HepG2 (cell line): ENCODE data around the gene BABAM1. TPM values are rescaled to one million over a fixed set of nuclear protein-coding genes. Genes with fewer than 3 reads are reported as not detected.

Source experiments
- CBFB ChIP-seq: sonication (generic); formaldehyde crosslinking; IDR thresholded peaks from 2 replicates; pipeline ENCODE4 v1.4.0; 2020; ENCODE audit warnings: missing genetic modification reagents
- EHMT2 ChIP-seq: fragments of 200-600 bp; sonication (generic); IDR thresholded peaks from 2 replicates; pipeline ENCODE4 v1.7.0; 2017; ENCODE audit warnings: antibody characterized with exemption, low read depth, low read length, borderline replicate concordance
- ETV6 ChIP-seq: sonication (generic); formaldehyde crosslinking; conservative IDR thresholded peaks from 2 replicates; pipeline ENCODE4 v1.4.0; 2020; ENCODE audit warnings: missing genetic modification reagents
- MBD4 ChIP-seq: IDR thresholded peaks from 2 replicates; pipeline ENCODE4 v1.6.1; 2012; ENCODE audit warnings: low read length, inconsistent platforms, borderline replicate concordance
- MTA1 ChIP-seq: sonication (generic); formaldehyde crosslinking; IDR thresholded peaks from 2 replicates; pipeline ENCODE4 v1.4.0; 2020; ENCODE audit warnings: missing genetic modification reagents, mild to moderate bottlenecking, borderline replicate concordance
- NKX3-1 ChIP-seq: sonication (generic); formaldehyde crosslinking; IDR thresholded peaks from 2 replicates; pipeline ENCODE4 v1.5.0; 2020; ENCODE audit warnings: missing genetic modification reagents
- RAD21 ChIP-seq: fragments of 450-650 bp; formaldehyde crosslinking; IDR thresholded peaks from 2 replicates; pipeline ENCODE4 v1.5.0; 2020; ENCODE audit warnings: mild to moderate bottlenecking
- RBFOX2 ChIP-seq: fragments of 200-400 bp; formaldehyde crosslinking; IDR thresholded peaks from 2 replicates; pipeline ENCODE4 v1.6.1; 2017; ENCODE audit warnings: low read depth, mild to moderate bottlenecking, low read length
- RELA ChIP-seq: sonication (generic); formaldehyde crosslinking; IDR thresholded peaks from 2 replicates; pipeline ENCODE4 v1.4.0; 2020; ENCODE audit warnings: missing genetic modification reagents
- REPIN1 ChIP-seq: sonication (generic); formaldehyde crosslinking; IDR thresholded peaks from 2 replicates; pipeline ENCODE4 v1.8.0; 2022; ENCODE audit warnings: missing genetic modification reagents, low read depth, mild to moderate bottlenecking, borderline replicate concordance
- ZFY ChIP-seq: sonication (generic); formaldehyde crosslinking; IDR thresholded peaks from 2 replicates; pipeline ENCODE4 v1.4.0; 2020; ENCODE audit warnings: missing genetic modification reagents
- ZMYM2 ChIP-seq: sonication (generic); formaldehyde crosslinking; IDR thresholded peaks from 2 replicates; pipeline ENCODE4 v1.8.0; 2022; ENCODE audit warnings: mild to moderate bottlenecking, missing genetic modification reagents
- ZNF20 ChIP-seq: sonication (generic); formaldehyde crosslinking; IDR thresholded peaks from 2 replicates; pipeline ENCODE4 v1.4.0; 2020; ENCODE audit warnings: mild to moderate bottlenecking, moderate library complexity, missing genetic modification reagents
- ZNF383 ChIP-seq: sonication (generic); formaldehyde crosslinking; IDR thresholded peaks from 2 replicates; pipeline ENCODE4 v1.4.0; 2020; ENCODE audit warnings: missing genetic modification reagents, mild to moderate bottlenecking, borderline replicate concordance
- ZNF660 ChIP-seq: sonication (generic); formaldehyde crosslinking; IDR thresholded peaks from 2 replicates; pipeline ENCODE4 v1.5.1; 2020; ENCODE audit warnings: mild to moderate bottlenecking, low read depth, missing genetic modification reagents, borderline replicate concordance
- ZNF709 ChIP-seq: sonication (generic); formaldehyde crosslinking; IDR thresholded peaks from 2 replicates; pipeline ENCODE4 v1.5.0; 2020; ENCODE audit warnings: mild to moderate bottlenecking, missing genetic modification reagents
- ZNF777 ChIP-seq: sonication (generic); formaldehyde crosslinking; IDR thresholded peaks from 2 replicates; pipeline ENCODE4 v1.4.0; 2020; ENCODE audit warnings: missing genetic modification reagents
- polyA plus RNA-seq, 8 experiments: library from polyadenylated mRNA; depleted of rRNA in 3 of 8; stranded (reverse) in 7 of 8; unstranded in 1 of 8; fragments of >200 nt; fragmentation: Illumina TruSeq in 4 of 8; extraction: Trizol in 4 of 8; gene quantifications; 2 replicates each; pipeline versions ENCODE4 v1.2.1 to v1.2.3, GENCODE V29; 2011 to 2016; ENCODE audit warnings: low read depth in 4 of 8, missing spikeins in 1 of 8, mixed read lengths in 1 of 8; ENCODE audit not compliant: insufficient read depth in 1 of 8
- total RNA-seq, 5 experiments: library from RNA; depleted of rRNA; stranded (reverse); fragments of >200 nt; fragmentation: Illumina TruSeq; extraction: Trizol; gene quantifications; 2 replicates each; pipeline ENCODE4 v1.2.3, GENCODE V29; 2016; ENCODE audit warnings: low read depth in 1 of 5
- TF ChIP-seq, protein P1 (sequence below): sonication (generic); formaldehyde crosslinking; IDR thresholded peaks from 2 replicates; pipeline ENCODE4 v1.5.0; 2020; ENCODE audit warnings: mild to moderate bottlenecking, missing genetic modification reagents, borderline replicate concordance
- TF ChIP-seq, protein P2 (sequence below): sonication (generic); formaldehyde crosslinking; conservative IDR thresholded peaks from 2 replicates; pipeline ENCODE4 v1.8.1; 2023; ENCODE audit warnings: missing genetic modification reagents
- TF ChIP-seq, protein P3 (sequence below): fragments of 450-650 bp; IDR thresholded peaks from 2 replicates; pipeline ENCODE4 v1.6.1; 2017

Gene BABAM1
- total and polyA plus RNA-seq, 2 of the 13 experiments (the other 11 are each of a cell fraction or from before 2014, with no cell fraction given) = 70.0 to 82.0 TPM

DNA sequence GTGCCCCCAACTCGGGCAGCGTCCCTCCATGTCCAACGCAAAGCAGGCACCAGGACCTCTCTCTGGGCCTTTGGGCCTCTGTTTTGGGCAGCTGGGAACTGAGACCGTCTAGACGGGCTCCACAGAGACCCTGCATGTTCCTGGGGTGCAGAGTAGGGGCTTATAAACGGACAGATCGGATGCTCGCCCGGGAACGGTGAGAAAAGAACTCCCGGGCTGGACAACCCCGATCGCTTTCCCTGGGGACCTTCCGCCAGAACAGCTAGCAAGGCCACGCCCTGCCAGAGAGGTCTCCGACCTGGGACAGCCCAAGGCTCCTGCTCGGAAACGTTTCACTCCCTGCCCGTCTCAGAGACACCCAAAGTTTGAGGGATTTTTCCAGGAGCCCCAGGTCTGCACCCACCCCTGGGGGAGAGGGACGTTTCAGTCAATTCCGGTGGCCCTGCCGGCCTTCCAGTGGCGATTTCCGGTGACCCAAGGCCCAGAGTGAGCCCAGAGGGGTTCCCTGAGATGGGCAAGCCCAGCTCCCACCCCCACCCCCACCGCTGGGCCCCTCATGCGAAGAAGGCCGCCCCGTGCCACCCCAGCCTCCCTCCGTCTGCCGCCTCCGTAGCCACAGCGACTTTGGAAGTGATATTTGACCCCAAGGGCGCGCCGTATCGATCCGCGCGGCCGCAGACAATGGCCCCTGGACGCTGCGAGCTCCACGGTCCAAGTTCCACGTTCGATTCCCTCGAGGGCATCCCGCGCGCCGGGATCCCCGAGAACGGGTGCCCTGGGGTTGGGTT, 23.2 kb upstream of the BABAM1 start (continued):
- TF ChIP-seq, protein P1, sequence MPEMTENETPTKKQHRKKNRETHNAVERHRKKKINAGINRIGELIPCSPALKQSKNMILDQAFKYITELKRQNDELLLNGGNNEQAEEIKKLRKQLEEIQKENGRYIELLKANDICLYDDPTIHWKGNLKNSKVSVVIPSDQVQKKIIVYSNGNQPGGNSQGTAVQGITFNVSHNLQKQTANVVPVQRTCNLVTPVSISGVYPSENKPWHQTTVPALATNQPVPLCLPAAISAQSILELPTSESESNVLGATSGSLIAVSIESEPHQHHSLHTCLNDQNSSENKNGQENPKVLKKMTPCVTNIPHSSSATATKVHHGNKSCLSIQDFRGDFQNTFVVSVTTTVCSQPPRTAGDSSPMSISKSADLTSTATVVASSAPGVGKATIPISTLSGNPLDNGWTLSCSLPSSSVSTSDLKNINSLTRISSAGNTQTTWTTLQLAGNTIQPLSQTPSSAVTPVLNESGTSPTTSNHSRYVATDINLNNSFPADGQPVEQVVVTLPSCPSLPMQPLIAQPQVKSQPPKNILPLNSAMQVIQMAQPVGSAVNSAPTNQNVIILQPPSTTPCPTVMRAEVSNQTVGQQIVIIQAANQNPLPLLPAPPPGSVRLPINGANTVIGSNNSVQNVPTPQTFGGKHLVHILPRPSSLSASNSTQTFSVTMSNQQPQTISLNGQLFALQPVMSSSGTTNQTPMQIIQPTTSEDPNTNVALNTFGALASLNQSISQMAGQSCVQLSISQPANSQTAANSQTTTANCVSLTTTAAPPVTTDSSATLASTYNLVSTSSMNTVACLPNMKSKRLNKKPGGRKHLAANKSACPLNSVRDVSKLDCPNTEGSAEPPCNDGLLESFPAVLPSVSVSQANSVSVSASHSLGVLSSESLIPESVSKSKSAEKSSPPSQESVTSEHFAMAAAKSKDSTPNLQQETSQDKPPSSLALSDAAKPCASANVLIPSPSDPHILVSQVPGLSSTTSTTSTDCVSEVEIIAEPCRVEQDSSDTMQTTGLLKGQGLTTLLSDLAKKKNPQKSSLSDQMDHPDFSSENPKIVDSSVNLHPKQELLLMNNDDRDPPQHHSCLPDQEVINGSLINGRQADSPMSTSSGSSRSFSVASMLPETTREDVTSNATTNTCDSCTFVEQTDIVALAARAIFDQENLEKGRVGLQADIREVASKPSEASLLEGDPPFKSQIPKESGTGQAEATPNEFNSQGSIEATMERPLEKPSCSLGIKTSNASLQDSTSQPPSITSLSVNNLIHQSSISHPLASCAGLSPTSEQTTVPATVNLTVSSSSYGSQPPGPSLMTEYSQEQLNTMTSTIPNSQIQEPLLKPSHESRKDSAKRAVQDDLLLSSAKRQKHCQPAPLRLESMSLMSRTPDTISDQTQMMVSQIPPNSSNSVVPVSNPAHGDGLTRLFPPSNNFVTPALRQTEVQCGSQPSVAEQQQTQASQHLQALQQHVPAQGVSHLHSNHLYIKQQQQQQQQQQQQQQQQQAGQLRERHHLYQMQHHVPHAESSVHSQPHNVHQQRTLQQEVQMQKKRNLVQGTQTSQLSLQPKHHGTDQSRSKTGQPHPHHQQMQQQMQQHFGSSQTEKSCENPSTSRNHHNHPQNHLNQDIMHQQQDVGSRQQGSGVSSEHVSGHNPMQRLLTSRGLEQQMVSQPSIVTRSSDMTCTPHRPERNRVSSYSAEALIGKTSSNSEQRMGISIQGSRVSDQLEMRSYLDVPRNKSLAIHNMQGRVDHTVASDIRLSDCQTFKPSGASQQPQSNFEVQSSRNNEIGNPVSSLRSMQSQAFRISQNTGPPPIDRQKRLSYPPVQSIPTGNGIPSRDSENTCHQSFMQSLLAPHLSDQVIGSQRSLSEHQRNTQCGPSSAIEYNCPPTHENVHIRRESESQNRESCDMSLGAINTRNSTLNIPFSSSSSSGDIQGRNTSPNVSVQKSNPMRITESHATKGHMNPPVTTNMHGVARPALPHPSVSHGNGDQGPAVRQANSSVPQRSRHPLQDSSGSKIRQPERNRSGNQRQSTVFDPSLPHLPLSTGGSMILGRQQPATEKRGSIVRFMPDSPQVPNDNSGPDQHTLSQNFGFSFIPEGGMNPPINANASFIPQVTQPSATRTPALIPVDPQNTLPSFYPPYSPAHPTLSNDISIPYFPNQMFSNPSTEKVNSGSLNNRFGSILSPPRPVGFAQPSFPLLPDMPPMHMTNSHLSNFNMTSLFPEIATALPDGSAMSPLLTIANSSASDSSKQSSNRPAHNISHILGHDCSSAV (CRISPR knock-in tag) = no peak
- TF ChIP-seq, protein P2, sequence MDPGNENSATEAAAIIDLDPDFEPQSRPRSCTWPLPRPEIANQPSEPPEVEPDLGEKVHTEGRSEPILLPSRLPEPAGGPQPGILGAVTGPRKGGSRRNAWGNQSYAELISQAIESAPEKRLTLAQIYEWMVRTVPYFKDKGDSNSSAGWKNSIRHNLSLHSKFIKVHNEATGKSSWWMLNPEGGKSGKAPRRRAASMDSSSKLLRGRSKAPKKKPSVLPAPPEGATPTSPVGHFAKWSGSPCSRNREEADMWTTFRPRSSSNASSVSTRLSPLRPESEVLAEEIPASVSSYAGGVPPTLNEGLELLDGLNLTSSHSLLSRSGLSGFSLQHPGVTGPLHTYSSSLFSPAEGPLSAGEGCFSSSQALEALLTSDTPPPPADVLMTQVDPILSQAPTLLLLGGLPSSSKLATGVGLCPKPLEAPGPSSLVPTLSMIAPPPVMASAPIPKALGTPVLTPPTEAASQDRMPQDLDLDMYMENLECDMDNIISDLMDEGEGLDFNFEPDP (CRISPR knock-in tag) = no peak
- TF ChIP-seq CBFB (peak; percentile 87), ZNF660 (no peak), RELA (no peak), ZMYM2 (CRISPR knock-in tag) (peak; percentile 85), ZNF20 (CRISPR knock-in tag) (no peak), MBD4 (no peak), ZNF709 (peak; percentile 17; the same call in 1 of the 2 replicates), RBFOX2 (peak; percentile 23), REPIN1 (CRISPR knock-in tag) (no peak; the same call in 1 of the 2 replicates), ZFY (CRISPR knock-in tag) (peak; percentile 35; the same call in 1 of the 2 replicates), ZNF383 (CRISPR knock-in tag) (no peak), MTA1 (CRISPR knock-in tag) (peak; percentile 71; the same call in 1 of the 2 replicates), EHMT2 (no peak; the same call in 1 of the 2 replicates), ZNF777 (peak; percentile 79), NKX3-1 (CRISPR knock-in tag) (peak; percentile 38; the same call in 1 of the 2 replicates), ETV6 (CRISPR knock-in tag) (no peak), RAD21 (no peak)
- TF ChIP-seq, protein P3, sequence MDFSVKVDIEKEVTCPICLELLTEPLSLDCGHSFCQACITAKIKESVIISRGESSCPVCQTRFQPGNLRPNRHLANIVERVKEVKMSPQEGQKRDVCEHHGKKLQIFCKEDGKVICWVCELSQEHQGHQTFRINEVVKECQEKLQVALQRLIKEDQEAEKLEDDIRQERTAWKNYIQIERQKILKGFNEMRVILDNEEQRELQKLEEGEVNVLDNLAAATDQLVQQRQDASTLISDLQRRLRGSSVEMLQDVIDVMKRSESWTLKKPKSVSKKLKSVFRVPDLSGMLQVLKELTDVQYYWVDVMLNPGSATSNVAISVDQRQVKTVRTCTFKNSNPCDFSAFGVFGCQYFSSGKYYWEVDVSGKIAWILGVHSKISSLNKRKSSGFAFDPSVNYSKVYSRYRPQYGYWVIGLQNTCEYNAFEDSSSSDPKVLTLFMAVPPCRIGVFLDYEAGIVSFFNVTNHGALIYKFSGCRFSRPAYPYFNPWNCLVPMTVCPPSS = no peak
